Stromal cell of bone marrow (primary cell): ENCODE data around the gene ZNF254.
"Not testable (repeated sequence)": the region's sequence is repeated elsewhere in the genome, so short reads cannot be mapped to it uniquely, and the experiment has no call there.

ENCODE experiments used
- DNase-seq: peaks from one replicate; pipeline ENCODE4 v3.0.0-alpha.2; 2012; ENCODE audit warnings: low read depth

ZNF254 gene

DNA sequence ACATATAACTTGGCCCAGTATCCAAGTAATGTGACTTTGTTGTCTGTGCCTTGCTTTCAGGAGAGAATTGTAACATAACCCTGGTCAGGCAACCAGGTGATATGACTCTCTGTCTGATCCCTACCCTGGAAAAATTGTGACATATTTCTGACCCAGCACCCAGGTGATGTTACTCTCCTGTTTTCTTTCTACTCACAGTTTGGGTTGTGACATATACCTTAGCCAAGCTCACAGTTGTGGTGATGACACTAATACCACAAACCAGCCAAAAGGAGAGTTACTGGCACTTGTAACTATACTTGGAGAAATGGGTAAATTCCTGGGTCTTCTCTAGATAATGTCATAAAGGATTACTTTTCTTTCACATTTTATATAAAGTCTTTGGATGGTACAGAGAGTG is 14.3 kb upstream of the ZNF254 start:
- DNase-seq: no peak

DNA sequence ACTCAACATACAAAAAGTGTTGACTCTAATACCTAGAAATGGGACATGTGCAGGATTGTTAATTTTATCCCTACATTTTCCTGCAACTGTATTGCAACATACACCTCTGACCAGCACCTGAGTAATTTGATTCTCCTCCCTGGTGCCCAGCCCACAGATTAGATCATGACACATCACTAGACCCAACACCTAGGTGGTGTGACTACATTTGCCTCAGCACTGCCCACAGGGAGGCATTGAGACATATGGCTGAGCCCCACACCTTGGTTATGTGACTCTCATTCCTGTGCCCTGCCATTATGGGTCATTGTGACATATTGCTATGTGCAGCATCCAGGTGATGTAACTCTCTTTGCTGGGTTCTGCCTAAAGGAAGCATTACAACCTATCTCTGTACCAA is 13.2 kb upstream of the ZNF254 start:
- DNase-seq: no peak

DNA sequence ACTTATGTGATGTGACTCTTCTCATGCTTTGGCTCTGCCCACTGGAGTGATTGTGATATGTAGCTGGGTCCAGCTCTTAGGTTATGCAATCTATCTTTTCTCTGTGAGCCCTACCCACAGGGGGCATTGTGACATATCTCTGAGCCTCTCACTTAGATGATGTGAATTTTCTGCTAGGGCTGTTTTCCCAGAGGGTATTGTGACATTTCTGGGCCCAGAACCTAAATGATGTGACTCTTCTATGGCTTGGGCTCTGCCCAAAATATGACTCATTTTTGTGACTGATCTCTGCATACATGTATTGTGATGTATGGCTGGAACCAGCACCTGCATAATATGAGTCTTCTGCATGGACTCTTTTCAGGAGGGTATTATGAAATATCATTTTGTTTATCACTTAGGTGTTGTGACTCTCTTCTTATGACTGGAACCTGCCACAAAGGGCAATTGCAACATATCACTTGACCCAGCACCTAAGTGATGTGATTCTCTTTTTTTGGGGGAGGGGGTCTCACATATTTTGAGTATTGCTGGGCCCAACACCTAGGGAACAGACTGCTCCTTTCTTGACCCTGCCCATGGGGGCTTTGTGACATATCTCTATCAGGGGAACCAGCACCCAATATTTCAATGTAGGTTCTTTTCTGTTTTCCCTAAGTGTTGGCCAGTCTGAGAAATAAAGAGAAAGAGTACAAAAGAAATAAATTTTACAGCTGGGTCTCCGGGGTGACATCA is 12.1 kb upstream of the ZNF254 start:
- no peak for DNase-seq

DNA sequence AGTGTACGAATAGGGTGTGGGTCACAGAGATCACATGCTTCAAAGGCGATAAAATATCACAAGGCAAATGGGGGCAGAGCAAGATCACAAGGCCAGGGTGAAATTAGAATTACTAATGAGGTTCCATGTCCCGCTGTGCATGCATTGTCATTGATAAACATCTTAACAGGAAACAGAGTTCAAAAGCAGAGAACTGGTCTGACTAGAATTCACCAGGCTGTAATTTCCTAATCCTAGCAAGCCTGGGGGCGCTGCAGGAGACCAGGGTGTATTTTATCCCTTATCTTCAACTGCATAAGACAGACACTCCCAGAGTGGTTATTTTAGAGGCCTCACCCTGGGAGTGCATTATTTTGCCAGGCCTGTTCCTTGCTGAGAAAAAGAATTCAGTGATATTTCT is 11.5 kb upstream of the ZNF254 start:
- DNase-seq: not testable (repeated sequence)

DNA sequence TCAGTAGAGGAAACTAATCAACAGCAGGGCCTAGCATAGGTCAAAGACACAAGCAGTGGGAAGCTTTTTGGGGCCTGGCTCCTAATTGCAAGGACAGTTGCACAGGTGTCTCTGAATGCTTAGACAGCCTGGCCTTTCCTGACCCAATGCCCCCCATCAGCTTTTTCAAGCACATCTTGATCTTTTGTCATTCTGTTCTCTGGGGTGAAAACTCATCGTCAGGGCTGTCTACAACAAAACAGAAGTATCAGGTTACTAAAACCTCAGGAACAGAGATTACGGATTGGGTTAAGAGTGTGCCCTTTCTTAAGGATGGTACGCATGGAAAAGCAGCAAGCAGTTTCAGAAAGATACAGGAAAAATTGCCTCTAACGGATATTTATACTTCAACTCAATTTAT is 8.3 kb upstream of the ZNF254 start:
- DNase-seq: no peak

DNA sequence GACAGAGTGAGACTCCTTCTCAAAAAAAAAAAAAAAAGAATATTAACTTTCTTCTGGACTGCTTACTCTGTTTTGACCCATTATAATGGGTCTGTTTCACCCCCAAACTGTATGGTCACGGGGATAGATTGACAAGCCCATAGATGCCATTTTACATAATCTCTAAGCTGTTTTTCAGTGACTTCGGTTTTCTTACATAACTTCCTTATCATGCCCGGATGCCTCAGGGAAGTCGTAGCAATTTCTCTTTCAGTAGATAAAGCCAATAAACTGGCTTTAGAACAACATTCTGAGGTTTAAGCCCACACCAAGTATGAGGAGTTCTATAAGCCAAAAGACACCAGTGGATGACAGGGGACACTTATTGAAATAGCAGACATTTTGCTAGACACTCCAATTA is 5.9 kb upstream of the ZNF254 start:
- DNase-seq: no peak

DNA sequence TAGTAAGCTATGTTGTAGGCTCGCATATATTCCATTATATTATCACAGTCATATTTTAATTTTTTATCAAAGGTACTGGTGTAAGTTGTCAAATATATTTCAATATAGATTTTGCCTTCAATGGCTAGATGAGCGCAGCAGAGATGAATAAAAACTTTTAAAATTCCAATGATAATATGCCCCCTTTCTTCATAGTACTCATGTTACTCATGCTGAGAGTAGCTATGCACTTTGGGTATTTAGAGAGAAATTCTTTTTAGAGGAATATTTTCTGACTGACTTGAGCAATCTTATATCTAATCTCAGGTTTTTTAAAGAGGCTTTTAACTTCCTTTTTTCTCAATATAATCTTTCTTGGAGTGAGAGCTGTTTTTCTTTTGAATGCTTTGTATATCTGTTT is 11.4 kb downstream of the ZNF254 start:
- DNase-seq: no peak

DNA sequence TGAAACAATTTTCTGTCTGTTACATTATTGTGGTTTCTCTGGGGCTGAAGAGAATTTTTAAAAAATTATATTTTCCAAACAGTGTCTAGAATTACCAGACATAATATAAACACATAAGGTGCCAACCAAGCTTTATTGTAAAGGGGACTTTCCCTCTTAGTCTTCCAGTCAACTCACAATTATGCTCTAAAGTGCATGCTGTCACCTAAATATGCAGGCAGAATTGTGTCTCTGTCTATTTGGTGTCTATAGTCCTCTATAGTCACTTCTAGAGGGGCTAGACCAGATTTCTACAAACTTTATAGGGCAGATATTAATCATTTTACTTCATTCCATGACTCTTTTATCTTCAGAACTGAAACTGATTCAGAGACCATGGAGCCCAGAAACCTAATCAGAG is 12.8 kb downstream of the ZNF254 start:
- no peak for DNase-seq

DNA sequence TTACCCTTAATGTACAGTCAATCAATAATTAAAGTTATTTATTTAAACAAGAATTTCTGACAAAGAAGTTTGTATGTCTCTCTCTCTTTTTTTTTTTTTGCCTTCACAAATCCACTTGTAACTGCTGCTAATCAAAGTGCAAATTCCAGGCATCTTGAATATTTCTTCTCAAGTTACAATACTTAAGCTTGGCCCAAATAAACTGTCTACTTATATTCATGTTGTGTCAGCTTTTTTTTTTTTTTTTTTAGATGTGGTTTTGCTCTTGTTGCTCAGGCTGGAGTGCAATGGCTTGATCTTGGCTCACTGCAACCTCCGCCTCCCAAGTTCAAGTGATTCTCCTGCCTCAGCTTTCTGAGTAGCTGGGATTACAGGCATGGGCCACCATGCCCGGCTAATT is 13.6 kb downstream of the ZNF254 start:
- DNase-seq: not testable (repeated sequence)

DNA sequence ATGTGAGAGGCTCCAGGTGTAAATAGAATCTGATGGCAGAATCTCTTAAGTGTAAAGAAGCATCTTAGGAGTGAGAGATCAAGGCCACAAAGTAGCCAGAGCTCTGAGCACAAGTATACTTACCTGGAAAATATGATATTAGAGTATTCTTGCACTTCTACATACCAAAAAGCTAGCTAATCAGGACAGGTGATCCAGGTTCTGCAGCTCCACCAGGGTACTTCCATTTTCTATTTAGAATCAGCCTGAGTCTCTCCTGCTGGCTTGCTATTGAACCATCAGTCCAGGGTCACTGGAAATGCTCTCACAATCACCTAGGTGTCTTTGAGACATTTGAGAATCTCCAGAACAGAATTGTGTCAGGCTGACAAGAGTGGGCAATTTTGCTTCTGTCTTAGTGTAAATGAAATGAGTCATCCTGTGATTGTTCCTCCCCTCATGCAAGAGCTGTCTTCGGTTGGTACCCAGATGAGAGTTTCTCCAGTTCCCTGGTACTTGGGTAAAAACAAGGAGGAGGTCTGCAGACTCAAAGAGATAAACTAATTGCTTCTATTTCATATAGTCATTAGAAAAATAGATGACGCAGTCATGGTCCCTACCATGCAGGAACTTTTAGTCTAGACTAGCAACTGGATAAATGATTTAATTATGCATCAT is 14.6 kb downstream of the ZNF254 start:
- no peak for DNase-seq

DNA sequence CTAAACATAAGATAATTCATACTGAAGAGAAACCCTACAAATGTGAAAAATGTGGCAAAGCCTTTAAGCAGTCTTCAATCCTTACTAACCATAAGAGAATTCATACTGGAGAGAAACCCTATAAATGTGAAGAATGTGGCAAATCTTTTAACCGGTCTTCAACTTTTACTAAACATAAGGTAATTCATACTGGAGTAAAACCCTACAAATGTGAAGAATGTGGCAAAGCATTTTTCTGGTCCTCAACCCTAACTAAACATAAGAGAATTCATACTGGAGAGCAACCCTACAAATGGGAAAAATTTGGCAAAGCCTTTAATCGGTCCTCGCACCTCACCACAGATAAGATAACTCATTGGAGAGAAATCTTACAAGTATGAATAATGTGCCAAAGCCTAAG is 40.6 kb downstream of the ZNF254 start:
- no peak for DNase-seq

DNA sequence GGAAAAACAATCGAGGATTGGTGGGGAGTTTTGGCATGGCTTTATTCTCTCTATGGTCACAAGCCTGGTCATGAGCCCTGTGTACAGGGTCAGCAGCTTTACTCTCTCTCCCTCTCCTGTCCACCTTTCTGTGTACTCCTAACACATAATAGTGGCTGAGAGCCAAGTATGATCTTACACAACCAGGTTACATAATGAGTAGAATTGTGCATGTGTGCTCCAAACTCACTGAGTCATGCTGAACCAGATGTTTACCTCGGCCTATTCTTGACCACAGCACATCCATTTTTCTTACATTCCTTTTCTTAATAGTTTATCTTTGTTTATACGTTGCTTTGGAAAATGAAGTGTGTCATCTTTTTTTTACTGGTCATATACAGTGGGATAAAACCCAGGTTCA is 53.1 kb downstream of the ZNF254 start:
- no peak for DNase-seq

DNA sequence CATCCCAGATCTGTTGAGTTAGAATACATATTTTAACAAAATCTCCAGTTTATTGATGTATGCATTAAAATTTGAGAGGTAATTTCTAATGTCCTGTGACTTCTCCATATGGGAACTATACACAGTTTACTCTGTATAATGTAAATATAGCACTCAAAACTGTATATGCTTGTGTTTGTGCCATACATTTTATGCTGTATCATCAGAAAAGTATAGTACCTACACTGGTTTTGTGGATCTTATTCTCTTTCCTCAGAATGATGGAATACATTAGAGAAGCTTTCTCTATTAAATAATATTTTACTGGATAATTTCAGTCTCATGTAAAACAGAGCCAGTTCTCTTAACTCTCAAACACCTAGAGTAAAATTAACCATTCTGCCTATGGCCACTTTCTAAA is 53.6 kb downstream of the ZNF254 start:
- DNase-seq: no peak

DNA sequence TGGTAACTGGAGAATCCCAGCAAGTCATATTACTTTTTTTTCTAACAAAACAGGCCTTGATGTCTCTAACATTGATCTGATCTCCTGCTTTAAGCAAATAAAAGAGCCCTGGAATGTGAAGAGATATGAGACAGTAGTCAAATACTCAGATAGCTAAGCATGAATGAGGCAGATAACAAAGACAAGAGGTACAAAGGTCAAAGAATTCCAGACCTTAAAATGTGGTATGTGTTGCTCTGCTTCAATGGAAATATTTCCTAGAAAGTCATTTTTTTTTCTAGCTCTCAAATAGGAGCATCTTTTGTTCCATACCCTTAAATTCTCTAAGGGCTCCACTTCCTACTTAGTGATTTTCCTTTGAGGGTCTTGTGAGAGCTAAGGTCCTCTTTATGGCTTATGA is 54.6 kb downstream of the ZNF254 start:
- DNase-seq: no peak

DNA sequence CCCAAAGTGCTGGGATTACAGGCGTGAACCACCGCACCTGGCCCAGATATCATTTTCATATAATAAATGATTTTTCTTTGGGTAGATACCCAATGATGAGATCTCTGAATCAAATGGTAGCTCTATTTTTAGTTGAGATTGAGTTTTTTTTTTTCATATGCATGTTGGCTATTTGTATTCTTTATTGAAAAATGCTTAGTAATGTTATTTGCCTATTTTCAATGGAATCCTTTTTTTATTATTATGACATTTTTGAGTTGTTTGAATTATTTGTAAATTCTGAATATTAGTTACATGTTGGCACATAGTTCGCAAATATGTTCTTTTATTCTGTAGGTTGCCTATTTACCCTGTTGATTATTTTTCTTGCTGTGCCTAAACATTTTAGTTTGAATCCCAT is 55.8 kb downstream of the ZNF254 start:
- DNase-seq: no peak

DNA sequence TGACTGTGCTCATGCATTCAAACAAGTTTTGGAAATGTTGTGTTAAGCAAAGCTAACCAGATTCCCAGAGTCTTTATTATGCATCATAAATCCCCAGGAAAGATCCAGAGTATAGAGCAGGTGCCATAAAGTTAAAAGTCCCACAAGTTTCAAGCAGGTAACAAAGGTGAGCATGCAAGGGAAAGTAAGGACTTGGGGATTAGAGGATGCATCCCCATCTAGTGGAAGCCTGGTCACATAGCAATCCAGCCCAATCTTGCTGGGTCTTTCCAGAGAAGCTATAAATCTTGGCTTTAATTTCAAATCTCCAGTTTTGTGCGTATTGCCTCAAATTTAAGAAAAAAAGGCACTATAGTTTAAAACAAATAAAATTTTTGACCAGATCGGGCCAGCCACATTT is 72.7 kb downstream of the ZNF254 start:
- DNase-seq: no peak

DNA sequence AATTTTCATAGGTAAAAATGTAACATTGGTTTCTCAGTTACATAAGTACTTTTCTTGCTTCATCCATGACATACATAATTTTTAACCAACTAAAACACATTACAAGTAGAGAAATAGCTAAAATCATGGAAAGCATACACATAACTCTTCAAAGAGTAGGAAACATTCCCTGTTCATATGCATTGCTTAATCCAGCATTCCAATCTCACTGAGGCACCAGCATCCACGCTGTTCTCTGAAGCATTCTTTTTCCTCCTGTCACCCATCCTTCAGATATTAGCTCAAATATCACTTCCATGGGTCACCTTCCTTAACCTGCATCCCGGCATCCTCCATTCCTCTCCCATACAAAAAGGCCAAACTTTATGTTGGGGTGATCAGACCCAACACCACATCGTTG is 79.1 kb downstream of the ZNF254 start:
- no peak for DNase-seq

DNA sequence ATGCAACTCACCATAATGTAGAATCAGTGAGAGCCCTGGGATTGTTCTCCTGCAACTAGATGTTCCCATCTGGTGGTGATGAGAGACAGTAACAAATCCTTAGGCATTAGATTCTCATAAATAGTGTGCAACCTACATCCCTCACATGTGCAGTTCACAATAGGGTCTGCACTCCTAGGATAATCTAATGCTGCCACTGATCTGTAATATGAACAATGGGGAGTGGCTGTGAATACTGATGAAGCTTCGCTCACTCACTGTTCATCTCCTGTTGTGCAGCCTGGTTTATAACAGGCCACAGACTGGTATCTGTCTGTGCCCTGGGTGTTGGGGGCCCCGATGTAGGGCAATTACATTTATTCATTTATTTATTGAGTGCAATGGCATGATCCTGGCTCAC is 86.9 kb downstream of the ZNF254 start:
- DNase-seq: no peak

DNA sequence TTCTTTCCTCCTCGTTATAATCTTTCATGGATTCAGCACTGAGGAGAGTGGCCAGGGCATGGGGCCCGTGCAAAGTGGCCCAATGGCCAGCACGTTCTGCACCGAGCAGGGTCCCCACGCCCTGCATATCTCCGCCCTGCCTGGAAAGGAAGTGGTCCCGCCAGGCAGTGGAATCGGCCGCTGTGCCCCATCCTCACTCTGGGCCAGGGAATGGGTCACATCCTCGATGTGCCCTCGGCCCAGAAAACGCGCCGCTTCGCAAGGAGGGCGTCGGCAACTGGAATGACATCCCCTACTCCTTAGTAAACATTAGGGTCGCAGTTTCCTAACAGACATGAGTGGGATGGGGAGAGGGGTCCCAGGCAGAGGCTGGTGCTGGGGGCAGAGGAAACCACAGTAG is 90.7 kb downstream of the ZNF254 start:
- no peak for DNase-seq

DNA sequence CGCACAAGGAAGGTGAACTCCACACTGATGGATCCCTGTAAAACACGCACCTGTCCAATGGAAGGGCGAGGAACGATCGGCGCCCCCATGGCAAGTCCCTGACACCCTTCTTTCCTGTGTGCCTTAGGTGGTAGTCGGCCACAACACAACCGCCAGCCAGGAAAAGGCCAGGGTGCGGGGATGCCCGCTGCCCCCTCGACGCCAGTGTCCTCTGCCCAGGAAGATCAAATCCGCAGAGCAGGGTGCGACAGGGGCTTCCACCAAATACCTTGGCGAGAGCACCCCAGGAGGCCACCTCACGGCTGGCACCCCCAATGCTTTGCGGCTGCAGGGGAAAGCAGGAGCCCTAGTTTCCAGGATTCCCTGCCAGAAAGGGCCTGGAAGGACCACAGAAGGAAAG is 91.2 kb downstream of the ZNF254 start:
- no peak for DNase-seq
